ENCODE results near the gene MAP3K15. TPM values are rescaled to one million over a fixed set of nuclear protein-coding genes. Genes with fewer than 3 reads are reported as not detected.

Gene MAP3K15
- total RNA-seq, 1 donor from 2014 or later, result 0.25 TPM

GRCh38 chrX:19343535-19344408 lies 171.5 kb downstream of the MAP3K15 start, which contains the start of gene PDHA1:
Gene PDHA1, plus strand, starts transcription at chrX:19343927. Its CDS starts 111 bp downstream, at chrX:19344038.
- Histone ChIP-seq H3K36me3 (no peaks in the 10 kb centered on the region), H3K4me1 (peaks cover 14% of the 10 kb centered on the region), H3K9me3 (no peaks in the 10 kb centered on the region), H3K4me3 (peak within 1 kb of the TSS; percentile 62 to 64), H3K27me3 (no peaks in the 10 kb centered on the region), H3K27ac (peak within 1 kb of the TSS; percentile 71)
- peak in 1 of 2 donors; percentile 91 for DNase-seq (ENCODE audit: extremely low spot score in 2 of 2)
- intact Hi-C loops (cut with DNase I), result no loop called here
- TF ChIP-seq POLR2A (IDR thresholded peaks at IDR 0.05) (peak in 1 of 2 donors; percentile 35), POLR2AphosphoS5 (IDR thresholded peaks at IDR 0.05; ENCODE audit: insufficient read depth in 1 of 2, low read depth in 1 of 2) (peak; percentile 44 to 88), CTCF (IDR thresholded peaks at IDR 0.05) (peak in 1 of 3 experiments; percentile 5)

- Histone ChIP-seq H3K9me3 (no peaks in the 10 kb centered on the region), H3K36me3 (no peaks in the 10 kb centered on the region), H3K27me3 (no peaks in the 10 kb centered on the region), H3K27ac (peak overlapping the region; percentile 45), H3K4me1 (peaks cover 14% of the 10 kb centered on the region), H3K4me3 (peak overlapping the region; percentile 62 to 64)
- intact Hi-C loops (cut with DNase I), result no loop called here
- no peak for DNase-seq (ENCODE audit: extremely low spot score in 2 of 2)
- TF ChIP-seq POLR2AphosphoS5 (IDR thresholded peaks at IDR 0.05; ENCODE audit: insufficient read depth in 1 of 2, low read depth in 1 of 2) (no peak), POLR2A (IDR thresholded peaks at IDR 0.05) (no peak), CTCF (IDR thresholded peaks at IDR 0.05) (no peak)
These were observed 172.2 kb downstream of the MAP3K15 start for GRCh38 chrX:19343085-19343534.

- intact Hi-C loops (cut with DNase I), result no loop called here
- DNase-seq (ENCODE audit: extremely low spot score in 2 of 2), result no peak
- no peaks in the 10 kb centered on the region for H3K9me3 ChIP-seq
- TF ChIP-seq POLR2AphosphoS5 (IDR thresholded peaks at IDR 0.05; ENCODE audit: insufficient read depth in 1 of 2, low read depth in 1 of 2), result no peak
- no peak overlapping the region for H3K4me3 ChIP-seq
- H3K27ac ChIP-seq, result no peak overlapping the region
- no peaks in the 10 kb centered on the region for H3K36me3 ChIP-seq
- H3K27me3 ChIP-seq, result no peaks in the 10 kb centered on the region
- peaks cover 14% of the 10 kb centered on the region for H3K4me1 ChIP-seq
These were observed 172.9 kb downstream of the MAP3K15 start for GRCh38 chrX:19342331-19342906.

GRCh38 chrX:19334945-19335626 lies 180.2 kb downstream of the MAP3K15 start:
- no peak for TF ChIP-seq POLR2A (IDR thresholded peaks at IDR 0.05)
- TF ChIP-seq POLR2AphosphoS5 (IDR thresholded peaks at IDR 0.05; ENCODE audit: insufficient read depth in 1 of 2, low read depth in 1 of 2), result no peak
- no peak for TF ChIP-seq CTCF (IDR thresholded peaks at IDR 0.05)
- DNase-seq (ENCODE audit: extremely low spot score in 2 of 2), result peak in 1 of 2 donors; percentile 61
- H3K27ac ChIP-seq, result no peak overlapping the region
- H3K4me1 ChIP-seq, result no peaks in the 10 kb centered on the region
- intact Hi-C loops (cut with DNase I), result no loop called here
- no peaks in the 10 kb centered on the region for H3K36me3 ChIP-seq
- no peaks in the 10 kb centered on the region for H3K27me3 ChIP-seq
- H3K4me3 ChIP-seq, result no peak overlapping the region
- H3K9me3 ChIP-seq, result no peaks in the 10 kb centered on the region

GRCh38 chrX:19332983-19333382 lies 182.3 kb downstream of the MAP3K15 start:
- TF ChIP-seq CTCF (IDR thresholded peaks at IDR 0.05) (no peak), POLR2A (IDR thresholded peaks at IDR 0.05) (no peak), POLR2AphosphoS5 (IDR thresholded peaks at IDR 0.05; ENCODE audit: insufficient read depth in 1 of 2, low read depth in 1 of 2) (no peak)
- H3K27ac ChIP-seq, result no peak overlapping the region
- H3K36me3 ChIP-seq, result no peaks in the 10 kb centered on the region
- peak; percentile 67 to 88 for DNase-seq (ENCODE audit: extremely low spot score in 2 of 2)
- intact Hi-C loops (cut with DNase I), result no loop called here
- H3K4me1 ChIP-seq, result no peaks in the 10 kb centered on the region
- no peak overlapping the region for H3K4me3 ChIP-seq
- H3K27me3 ChIP-seq, result no peaks in the 10 kb centered on the region
- H3K9me3 ChIP-seq, result no peaks in the 10 kb centered on the region

Data from vagina (tissue), 2 donors.